Left colon (tissue), 2 donors: Measurements from ENCODE around the gene PIEZO2. TPM values are rescaled to one million over a fixed set of nuclear protein-coding genes. Genes with fewer than 3 reads are reported as not detected.
A peak's percentile ranks its signal among the peaks of the same experiment; 100 is the strongest.

Experiments
- ATAC-seq: fragments of 200-7000 bp; cut with Tn5 transposase; one replicate; pipeline ENCODE4 v1.9.1; 2020; ENCODE audit warnings: mild to moderate bottlenecking, moderate library complexity
- DNase-seq, 2 donors: peaks; one replicate each; pipeline ENCODE4 v3.0.0-alpha.2; 2020
- intact Hi-C, 2 donors: fragments of 100-400 bp; cut with DNase I in 1 of 2; cut with micrococcal nuclease in 1 of 2; formaldehyde crosslinking; loops; one replicate each; pipeline versions ENCODE4 v1.11.2 to v1.14.0; 2022; cut with DNase I, micrococcal nuclease
- total RNA-seq, 2 donors: library from RNA; stranded (reverse); fragmentation: NEBNext Ultra II Directional; extraction: Animal tissue kit (Norgen Biotek cat#: 25700); gene quantifications; one replicate each; pipeline ENCODE4 v1.2.1, GENCODE V29; 2021
- donor health status: DM: no; HTN: no; CAD: no.
- donor health status: DM: yes; HTN: yes; CAD: no.

Gene PIEZO2
- total RNA-seq, 2 donors from 2014 or later = 1.3 to 1.4 TPM

- intact Hi-C loops = no loop called here
- DNase-seq = no peak
- ATAC-seq = no peak
Measured at GRCh38 chr18:10798727-10799550, 350.4 kb downstream of the PIEZO2 start.

GRCh38 chr18:10797896-10798295 lies 351.5 kb downstream of the PIEZO2 start:
- no peak for ATAC-seq
- intact Hi-C loops = no loop called here
- DNase-seq = no peak

GRCh38 chr18:10794771-10795170 lies 354.6 kb downstream of the PIEZO2 start:
- intact Hi-C loops = no loop called here
- ATAC-seq (no peak), DNase-seq (no peak)

- ATAC-seq = no peak
- no peak for DNase-seq
- intact Hi-C loops = no loop called here
Measured at GRCh38 chr18:10793730-10794370, 355.5 kb downstream of the PIEZO2 start.

- ATAC-seq (no peak), DNase-seq (no peak)
- intact Hi-C loops = no loop called here
Measured at GRCh38 chr18:10792181-10792580, 357.2 kb downstream of the PIEZO2 start.

- DNase-seq (no peak), ATAC-seq (no peak)
- intact Hi-C loops = no loop called here
Measured at GRCh38 chr18:10791169-10791831, 358.1 kb downstream of the PIEZO2 start.

- DNase-seq (no peak), ATAC-seq (no peak)
- intact Hi-C loops = no loop called here
Measured at GRCh38 chr18:10789180-10789579, 360.2 kb downstream of the PIEZO2 start.

GRCh38 chr18:10787293-10787901 lies 362.0 kb downstream of the PIEZO2 start:
- DNase-seq (peak; percentile 58 to 90), ATAC-seq (peak; percentile 48)
- intact Hi-C loops = no loop called here

- ATAC-seq = no peak
- no peak for DNase-seq
- intact Hi-C loops = no loop called here
Measured at GRCh38 chr18:10785798-10786197, 363.6 kb downstream of the PIEZO2 start.

GRCh38 chr18:10784596-10785202 lies 364.7 kb downstream of the PIEZO2 start:
- intact Hi-C loops = no loop called here
- ATAC-seq (no peak), DNase-seq (no peak)

- intact Hi-C loops = no loop called here
- no peak for ATAC-seq
Measured at GRCh38 chr18:10783941-10784340, 365.4 kb downstream of the PIEZO2 start.

GRCh38 chr18:10776493-10776892 lies 372.9 kb downstream of the PIEZO2 start:
- ATAC-seq (no peak), DNase-seq (no peak)
- intact Hi-C loops = no loop called here

More at GRCh38 chr18:10783941-10784340, 365.4 kb downstream of the PIEZO2 start:
- no peak for DNase-seq

GRCh38 chr18:10775026-10775425 lies 374.3 kb downstream of the PIEZO2 start:
- DNase-seq = no peak
- no peak for ATAC-seq
- intact Hi-C loops = no loop called here

- ATAC-seq (no peak), DNase-seq (no peak)
- intact Hi-C loops = no loop called here
Measured at GRCh38 chr18:10771053-10771709, 378.2 kb downstream of the PIEZO2 start.

- DNase-seq = no peak
- no peak for ATAC-seq
- intact Hi-C loops = no loop called here
Measured at GRCh38 chr18:10770264-10770663, 379.1 kb downstream of the PIEZO2 start.

GRCh38 chr18:10768221-10768620 lies 381.1 kb downstream of the PIEZO2 start:
- no peak for ATAC-seq
- intact Hi-C loops = no loop called here
- no peak for DNase-seq

- ATAC-seq (no peak), DNase-seq (no peak)
- intact Hi-C loops = no loop called here
Measured at GRCh38 chr18:10767658-10768057, 381.7 kb downstream of the PIEZO2 start.

- intact Hi-C loops = no loop called here
Measured at GRCh38 chr18:10760986-10761385, 388.4 kb downstream of the PIEZO2 start.

GRCh38 chr18:10759241-10759640 lies 390.1 kb downstream of the PIEZO2 start:
- intact Hi-C loops = no loop called here
- ATAC-seq (no peak), DNase-seq (no peak)

More at GRCh38 chr18:10760986-10761385, 388.4 kb downstream of the PIEZO2 start:
- DNase-seq (no peak), ATAC-seq (no peak)
